NCI-H2196 treated with DMSO at 0.1 percent for 48 hours (cell line): Measurements from ENCODE around the gene SMAD3.
A peak's percentile ranks its signal among the peaks of the same experiment; 100 is the strongest.

Experiments used
- DNase-seq: peaks from one replicate; lab custom pipeline; 2025; ENCODE audit not compliant: unreplicated experiment; lab: John Stamatoyannopoulos, UW

The SMAD3 gene

DNA sequence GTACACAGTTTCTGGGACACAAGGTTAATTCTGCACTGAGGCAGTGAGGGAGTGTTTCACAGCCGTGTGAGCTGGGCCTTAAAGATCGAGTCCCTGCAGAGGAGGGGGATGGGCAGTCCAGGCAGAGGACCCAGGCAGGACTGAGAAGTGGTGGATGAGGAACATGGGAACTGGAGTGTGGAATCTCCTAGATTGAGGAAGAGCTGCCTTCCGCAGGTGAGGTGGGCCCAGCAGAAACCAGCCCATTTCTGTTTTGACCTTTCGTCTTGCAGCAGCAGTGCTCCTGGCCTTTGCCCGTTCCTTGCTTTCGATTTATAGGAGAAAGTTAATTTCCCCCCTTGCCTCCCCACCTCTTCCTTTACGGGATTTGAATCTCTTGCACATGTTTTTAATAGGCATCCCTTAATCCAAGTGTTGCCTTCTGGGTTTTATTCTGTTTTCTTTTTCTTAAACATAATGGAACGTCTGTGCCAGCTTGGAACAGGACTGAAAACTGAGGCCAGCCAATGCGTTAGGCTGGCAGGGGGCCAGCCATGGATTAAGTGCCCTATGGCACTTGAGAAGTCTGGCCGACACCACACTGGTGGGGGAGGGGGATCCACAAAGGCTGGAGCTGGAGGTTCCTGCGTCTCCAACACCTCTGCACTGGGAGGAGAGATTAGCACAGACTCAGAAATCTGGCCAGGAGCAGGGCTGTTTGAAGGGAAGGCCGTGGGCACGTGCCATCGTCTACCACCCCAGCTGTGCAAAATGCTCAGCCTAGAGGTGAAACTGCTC lies 111.0 kb downstream of the SMAD3 start:
- DNase-seq, result peak; percentile 5

DNA sequence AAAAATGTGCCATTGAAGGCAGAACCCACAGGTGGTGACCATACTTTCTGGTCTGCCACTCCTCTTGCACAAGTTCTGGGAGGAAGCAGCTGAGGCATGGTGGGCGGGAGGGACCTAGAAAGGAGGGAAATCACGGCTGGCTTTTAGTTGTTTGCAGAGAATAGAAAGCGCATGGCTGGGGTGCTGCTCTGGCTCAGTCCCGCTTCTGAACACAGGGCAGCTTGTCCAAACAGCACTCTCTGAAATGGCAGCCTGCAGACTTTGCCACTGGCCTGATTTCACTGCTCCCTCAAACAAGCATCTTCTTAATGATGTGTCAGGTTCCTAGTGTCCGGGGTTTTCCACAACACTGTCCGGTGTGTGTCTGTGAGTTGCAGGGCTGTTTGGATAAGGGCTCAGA lies 112.3 kb downstream of the SMAD3 start:
- no peak for DNase-seq

DNA sequence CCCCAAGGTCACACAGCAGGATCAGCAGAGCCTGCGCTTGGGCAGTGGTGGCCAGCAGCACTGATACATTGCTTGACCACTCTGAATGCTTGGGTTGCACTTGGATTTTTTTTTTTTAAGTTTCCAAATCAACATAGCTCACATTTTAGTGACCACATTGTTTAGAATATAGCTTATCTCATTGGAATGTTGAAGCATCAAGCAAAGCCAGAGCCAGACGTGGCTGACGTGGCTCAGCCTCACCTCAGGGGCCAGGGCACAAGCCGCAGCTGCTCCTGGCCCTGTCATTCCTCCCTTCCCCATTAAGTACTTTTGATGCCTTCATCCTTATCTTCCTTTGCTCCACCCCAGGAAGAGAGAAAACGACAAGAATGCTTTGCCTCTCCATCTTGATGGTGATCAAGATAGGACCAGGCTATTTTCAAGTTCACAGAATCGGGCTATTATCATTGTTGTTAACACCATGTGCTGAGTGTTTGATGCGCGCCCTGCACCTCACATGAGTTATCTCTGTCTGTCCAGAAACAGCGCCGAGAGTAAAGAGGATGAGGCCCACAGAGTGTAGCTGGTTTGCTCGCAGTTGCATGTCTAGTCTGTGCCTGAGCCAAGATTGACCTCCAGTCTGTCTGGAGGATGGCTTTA lies 113.3 kb downstream of the SMAD3 start:
- DNase-seq, result no peak

DNA sequence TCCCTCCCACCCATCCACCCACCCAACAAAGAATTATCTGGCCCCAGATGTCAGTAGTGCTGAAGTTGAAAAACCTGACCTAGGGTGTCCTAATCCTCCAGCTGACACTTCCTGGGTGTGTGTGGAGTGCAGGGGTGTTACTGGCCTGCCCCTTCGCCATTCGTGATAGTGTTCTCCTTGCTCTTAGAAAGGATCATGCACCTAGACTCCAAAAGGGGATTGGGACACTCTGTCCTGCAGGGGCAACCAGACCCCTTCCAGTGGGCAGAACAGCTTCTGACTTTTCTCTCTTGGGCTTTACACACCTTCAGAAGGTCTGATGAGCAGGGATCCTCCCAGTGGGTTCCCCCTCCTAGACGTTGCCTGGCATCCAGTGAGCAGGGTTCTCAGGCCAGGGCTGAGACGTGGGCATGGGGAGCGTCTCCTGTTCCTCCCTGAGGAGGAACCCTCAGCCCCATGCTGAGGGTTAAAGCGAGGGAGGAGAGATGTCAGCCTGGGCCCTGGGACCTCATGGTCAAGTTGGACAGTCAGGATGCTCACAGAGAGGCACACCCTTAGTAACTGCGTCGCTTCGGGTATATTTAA lies 114.1 kb downstream of the SMAD3 start:
- DNase-seq, result no peak

DNA sequence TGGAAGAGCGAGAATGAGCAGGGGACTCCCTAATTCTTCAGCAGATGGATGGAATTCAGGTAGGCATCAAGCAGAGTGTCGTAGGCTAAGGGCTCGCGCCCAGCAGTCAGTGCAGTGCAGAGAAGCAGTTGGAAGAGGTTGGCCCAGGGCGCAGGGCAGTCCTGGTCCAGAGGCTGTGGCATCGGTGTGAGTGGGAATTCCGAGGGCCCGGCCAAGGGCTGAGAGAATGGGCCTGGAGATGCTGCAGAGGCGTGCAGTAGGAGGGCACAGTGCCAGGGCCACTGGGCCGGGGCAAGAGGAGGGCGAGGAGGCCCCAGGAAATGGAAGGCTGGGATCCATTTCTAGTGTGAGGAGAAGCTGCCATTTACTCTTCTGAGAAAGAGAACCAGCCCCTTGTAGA lies 114.6 kb downstream of the SMAD3 start:
- DNase-seq, result no peak

DNA sequence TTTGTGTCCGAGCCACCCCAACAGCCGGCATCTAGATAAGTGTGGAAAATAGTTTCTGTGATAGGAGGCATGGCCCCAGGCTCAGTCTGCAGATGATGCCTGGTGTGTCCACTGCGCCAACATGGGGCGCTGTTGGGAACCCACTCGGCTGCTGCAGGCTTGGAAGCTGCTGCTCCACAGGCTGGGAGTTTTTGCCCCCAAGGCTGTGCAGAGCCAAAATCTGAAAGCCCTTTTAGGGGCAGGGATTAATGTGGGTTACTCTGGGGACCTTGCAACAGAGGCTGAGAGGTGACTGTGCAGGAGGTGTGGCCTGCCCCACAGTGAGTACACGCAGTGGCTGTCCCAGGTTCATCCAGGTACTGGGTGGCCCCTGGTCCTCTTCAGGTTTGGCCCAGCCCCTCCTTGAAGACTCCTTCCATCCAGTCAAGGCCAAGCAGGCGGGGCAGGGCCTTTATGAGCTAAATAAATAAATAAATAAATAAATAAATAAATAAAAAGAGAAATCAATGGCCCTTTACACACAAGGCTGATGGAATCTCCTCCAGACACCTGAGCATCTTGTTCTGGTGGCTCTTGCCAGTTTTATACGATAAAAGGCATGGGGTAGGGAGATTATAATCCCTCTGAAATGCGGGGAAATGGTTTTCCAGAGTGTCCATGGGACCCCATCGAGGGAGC lies 115.3 kb downstream of the SMAD3 start:
- no peak for DNase-seq

DNA sequence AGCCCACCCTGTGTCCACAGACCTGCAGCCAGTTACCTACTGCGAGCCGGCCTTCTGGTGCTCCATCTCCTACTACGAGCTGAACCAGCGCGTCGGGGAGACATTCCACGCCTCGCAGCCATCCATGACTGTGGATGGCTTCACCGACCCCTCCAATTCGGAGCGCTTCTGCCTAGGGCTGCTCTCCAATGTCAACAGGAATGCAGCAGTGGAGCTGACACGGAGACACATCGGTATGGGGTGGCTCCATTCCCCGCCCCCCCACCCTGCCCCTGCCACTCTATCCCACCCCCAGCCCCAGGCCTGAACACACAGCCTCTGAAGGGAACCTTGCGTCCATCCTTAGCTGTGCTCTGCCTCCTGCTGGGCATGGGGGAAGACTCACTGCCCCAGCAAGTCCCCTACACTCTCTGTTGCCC lies 115.8 kb downstream of the SMAD3 start:
- no peak for DNase-seq

DNA sequence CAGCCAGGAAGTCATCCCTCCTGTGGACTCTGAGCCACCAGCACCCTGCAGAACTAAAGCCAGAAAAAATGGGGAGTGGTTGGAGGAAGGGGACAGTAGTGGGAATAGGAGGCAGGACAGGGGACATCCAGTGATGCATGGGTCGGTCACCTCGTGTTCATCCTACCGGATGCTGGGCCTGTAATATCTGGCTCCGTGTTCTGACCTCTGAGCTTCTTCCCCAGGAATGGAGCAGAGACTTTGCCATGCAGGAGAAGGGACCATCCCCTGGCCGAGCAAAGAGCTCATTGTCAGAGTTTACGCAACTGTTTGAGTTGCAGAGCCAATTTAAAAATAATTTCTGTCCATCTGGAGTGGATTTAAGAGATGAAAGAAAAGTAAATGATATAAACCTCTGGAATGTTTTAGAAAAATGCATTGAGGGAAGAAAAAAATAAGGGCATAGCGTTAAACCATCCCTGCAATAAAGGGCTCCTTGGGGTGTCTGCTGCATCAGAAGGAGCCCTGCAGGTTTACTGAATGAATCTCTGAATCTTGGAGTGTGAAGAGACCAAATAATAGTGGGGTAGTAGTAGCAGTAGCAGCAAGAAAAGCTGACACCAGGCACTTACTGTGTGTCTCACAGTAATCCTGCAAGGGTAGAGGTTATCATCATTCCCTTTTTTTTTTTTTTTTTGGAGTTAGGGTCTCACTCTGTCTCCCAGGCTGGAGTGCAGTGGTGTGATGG lies 118.2 kb downstream of the SMAD3 start:
- no peak for DNase-seq

DNA sequence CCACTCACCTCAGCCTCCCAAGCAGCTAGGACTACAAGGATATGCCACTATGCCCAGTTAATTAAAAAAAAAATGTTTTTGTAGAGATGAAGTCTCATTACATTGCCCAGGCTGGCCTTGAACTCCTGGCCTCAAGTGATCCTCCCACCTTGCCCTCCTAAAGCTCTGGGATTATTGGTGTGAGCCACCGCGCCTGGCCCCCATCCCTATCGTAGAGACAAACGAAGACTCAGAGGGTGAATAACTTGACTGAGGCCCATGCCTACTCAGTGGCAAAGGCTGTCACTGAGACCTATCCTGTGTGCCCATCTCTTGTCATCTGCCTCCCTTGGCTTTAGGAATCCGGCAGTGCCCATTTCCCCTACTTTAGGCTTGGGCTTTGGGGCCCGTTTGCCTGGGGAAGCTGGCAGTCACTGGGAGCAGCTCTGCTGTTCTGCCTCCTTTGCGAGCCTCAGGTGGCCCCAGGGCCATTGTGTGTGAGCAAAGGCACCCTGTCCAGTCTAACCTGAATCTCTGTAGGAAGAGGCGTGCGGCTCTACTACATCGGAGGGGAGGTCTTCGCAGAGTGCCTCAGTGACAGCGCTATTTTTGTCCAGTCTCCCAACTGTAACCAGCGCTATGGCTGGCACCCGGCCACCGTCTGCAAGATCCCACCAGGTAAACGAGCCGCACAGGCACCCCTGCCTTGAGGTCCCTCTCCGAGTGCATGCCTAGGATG lies 119.0 kb downstream of the SMAD3 start:
- no peak for DNase-seq

DNA sequence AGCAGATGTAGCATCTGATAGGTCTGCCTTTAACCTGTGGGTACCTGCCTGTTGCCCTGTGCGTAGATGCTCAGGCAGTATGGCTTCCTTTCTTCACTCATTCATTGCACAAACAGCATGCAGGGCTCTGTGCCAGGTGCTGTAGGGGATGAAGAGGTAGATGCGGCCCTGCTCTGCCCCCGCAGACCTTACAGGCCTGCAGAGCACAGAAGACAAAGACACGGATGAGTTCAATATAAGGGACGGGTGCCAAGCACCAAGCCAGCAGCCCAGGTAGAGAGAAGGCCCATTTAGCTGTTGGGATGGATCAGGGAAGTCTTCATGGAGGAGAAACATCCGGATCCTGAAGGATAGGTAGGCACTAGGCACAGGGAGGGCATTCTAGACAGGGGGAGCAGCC lies 119.6 kb downstream of the SMAD3 start:
- no peak for DNase-seq

DNA sequence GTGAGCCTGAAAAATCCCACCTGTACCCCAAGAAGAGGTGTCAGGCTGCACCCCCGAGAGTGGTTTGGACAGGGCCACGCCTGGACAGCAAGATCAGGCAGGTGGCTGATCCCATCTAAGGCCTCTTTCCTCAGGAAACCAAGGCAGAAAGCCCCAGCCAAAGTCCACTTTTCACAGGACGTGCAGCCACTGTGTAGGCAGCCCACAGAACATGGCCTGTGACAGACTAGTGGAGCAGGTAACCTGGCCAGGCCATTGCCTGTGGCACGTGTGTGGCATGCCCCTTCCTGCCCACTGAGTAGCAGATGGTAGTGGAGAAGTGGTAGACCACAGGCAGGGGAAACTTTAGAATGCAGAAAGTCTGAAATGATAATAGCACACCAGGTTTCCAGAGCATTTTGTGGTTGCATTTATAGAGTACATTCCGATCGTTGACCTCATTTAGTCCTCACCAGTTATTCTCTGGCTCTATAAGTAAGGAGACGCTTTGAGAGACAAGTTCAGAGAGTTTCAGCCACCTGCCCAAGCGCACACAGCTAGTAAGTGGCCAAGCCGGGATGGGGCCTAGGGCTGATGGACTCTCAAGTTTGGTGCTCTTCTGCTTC lies 120.3 kb downstream of the SMAD3 start:
- DNase-seq, result no peak

DNA sequence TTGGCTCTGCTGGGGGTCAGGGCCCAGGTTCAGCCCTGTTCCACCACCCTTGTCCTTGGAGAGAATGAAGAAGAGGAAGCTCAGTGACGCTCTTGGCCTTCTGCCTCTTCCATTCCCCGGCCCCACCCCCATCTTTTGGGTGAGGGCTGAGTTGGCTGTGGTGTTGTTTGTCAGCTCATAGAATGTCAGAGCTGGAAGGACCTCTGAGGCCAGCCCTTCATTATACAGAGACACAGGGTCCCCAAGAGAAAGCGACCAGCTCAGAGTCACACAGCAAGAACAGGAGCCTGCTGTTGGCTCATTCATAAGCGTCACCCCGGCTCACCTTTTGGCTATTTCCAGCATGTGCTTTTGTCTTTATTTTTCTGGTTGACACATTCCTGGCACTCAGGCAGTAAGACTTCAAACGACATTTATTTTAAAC lies 120.8 kb downstream of the SMAD3 start:
- DNase-seq, result no peak

DNA sequence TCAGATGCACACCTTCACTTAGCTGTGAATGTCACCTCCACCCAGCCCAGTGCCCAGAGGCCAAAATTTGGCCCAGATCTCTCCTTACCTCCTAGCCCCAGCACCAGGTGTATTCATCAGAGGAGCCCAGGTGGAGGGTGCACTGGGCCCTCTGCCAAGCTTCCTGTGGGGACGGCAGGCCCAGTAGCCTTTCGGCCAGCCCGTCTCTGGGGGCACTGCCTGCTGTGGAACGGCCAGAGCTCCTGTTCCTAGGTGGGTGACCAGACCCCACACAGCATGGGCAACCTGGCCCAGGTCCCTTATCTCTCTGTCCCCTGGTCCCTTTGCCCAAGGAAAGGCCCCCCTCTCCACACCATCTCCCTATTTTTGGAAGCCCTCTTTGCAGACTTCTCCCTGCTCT lies 121.3 kb downstream of the SMAD3 start:
- DNase-seq, result no peak

DNA sequence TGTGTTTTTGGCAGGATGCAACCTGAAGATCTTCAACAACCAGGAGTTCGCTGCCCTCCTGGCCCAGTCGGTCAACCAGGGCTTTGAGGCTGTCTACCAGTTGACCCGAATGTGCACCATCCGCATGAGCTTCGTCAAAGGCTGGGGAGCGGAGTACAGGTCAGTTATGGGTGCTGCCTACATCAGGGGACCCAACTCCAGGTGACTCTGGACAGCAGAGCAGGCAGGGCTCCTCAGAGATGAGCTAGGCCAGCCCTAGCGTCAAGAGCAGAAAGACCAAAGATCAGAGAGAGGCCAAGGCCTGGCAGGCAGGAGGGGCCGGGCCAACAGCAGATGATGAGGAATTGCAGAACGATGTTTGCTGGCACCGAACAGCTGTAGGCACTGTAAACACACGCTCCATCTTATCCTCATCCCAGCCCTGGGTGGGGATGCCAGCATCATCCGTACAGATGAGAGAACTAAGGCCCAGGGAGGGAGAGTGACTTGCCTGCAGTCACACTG lies 122.0 kb downstream of the SMAD3 start:
- no peak for DNase-seq

DNA sequence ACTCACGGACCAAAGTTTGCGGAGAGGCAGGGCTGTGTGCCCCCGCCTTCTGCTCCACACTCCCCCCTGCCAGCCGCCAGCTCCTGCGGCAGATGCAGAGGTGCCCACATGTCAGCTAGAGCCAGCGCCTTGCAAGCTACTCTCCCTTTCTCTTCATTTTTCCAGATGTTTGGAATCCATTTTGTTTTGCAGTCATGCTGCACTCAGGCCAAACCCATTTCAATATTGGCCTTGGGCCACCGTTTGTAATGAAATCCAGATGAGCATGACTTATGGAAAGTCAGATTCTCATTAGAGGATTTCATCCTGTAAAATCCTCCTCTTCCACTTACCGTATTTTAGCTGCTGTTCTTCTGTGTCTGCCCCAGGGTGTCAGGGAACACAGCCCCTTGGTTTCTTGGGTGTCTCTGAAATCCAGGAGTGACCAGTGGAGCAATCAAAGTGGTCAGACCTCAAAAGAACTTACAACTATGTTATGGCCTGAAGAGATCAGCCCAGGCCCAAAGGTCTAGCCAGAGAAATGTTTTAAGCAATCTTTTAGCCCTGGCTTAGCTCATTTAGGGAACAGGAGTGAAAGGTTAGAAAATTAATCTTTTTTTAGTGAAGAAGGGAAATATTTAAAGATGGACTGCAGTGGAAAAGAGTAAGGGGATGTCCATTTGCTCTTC lies 123.3 kb downstream of the SMAD3 start:
- DNase-seq, result no peak

DNA sequence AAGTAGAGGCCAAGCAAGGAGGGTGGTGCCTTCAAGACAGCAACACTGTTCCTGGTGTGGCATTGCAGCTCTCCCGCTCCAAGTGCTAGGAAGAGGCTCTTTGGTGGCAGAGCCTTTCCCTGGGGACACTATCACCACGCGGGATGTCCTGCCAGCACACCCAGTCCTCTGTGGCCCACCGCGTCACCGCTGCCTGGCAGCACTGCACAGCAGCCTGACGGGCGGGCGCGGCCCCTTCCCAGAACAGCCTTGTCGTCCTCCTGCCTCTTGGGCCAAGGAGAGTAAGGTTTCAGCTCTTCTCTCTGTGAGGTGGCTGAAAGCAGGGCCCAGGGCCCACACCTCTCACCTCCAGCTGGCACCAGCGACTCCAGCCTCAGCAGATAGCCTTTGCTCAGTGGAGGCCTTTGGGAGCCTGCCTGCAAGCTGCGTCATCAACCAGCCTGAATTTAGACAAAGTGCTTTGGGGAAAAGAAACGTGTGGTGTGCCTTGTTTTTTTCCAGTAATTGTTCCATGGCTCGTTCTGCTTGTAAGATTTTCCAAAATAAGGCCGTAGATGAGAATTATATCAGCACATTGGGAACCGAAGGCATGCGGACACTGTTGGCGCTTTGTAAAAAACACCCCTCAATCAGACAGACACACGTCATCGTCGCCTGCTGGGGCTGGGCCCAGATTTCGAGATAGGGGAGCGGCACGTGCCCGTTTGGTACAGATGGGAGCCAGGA lies 124.1 kb downstream of the SMAD3 start:
- DNase-seq, result no peak

DNA sequence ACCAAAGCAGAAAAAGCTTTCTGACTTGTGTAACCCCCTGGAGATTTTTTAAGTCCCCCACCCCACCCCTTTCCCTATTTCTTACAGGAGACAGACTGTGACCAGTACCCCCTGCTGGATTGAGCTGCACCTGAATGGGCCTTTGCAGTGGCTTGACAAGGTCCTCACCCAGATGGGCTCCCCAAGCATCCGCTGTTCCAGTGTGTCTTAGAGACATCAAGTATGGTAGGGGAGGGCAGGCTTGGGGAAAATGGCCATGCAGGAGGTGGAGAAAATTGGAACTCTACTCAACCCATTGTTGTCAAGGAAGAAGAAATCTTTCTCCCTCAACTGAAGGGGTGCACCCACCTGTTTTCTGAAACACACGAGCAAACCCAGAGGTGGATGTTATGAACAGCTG lies 124.9 kb downstream of the SMAD3 start:
- DNase-seq, result no peak

DNA sequence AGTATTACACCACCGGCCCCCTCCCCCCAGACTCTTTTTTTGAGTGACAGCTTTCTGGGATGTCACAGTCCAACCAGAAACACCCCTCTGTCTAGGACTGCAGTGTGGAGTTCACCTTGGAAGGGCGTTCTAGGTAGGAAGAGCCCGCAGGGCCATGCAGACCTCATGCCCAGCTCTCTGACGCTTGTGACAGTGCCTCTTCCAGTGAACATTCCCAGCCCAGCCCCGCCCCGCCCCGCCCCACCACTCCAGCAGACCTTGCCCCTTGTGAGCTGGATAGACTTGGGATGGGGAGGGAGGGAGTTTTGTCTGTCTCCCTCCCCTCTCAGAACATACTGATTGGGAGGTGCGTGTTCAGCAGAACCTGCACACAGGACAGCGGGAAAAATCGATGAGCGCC lies 125.4 kb downstream of the SMAD3 start:
- DNase-seq, result no peak
